ENCODE results near the gene TARS1. TPM values are rescaled to one million over a fixed set of nuclear protein-coding genes. Genes with fewer than 3 reads are reported as not detected.

TARS1 gene
- total RNA-seq = 10 to 100 TPM; 29.3 to 40.4 (median 38.9) TPM

- H3K4me3 ChIP-seq (ENCODE audit: low read depth, poor library complexity, severe bottlenecking) = peak within 1 kb of the TSS; percentile 64
- 0 to 1% methylated on average over 52 of the region's 52 CpGs for WGBS, 2 donors
- DNase-seq (ENCODE audit: low spot score in 2 of 2) = peak; percentile 99 to 100
- intact Hi-C loops (cut with DNase I; ENCODE audit: low total_unique reads) = no loop called here
- no peak for TF ChIP-seq POLR2A (IDR thresholded peaks at IDR 0.05)
- TF ChIP-seq, protein P1, sequence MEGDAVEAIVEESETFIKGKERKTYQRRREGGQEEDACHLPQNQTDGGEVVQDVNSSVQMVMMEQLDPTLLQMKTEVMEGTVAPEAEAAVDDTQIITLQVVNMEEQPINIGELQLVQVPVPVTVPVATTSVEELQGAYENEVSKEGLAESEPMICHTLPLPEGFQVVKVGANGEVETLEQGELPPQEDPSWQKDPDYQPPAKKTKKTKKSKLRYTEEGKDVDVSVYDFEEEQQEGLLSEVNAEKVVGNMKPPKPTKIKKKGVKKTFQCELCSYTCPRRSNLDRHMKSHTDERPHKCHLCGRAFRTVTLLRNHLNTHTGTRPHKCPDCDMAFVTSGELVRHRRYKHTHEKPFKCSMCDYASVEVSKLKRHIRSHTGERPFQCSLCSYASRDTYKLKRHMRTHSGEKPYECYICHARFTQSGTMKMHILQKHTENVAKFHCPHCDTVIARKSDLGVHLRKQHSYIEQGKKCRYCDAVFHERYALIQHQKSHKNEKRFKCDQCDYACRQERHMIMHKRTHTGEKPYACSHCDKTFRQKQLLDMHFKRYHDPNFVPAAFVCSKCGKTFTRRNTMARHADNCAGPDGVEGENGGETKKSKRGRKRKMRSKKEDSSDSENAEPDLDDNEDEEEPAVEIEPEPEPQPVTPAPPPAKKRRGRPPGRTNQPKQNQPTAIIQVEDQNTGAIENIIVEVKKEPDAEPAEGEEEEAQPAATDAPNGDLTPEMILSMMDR (IDR thresholded peaks at IDR 0.05) = peak in 1 of 3 donors; percentile 51
These were observed at the start of gene TARS1 for GRCh38 chr5:33440482-33441240. TARS1 (plus strand) TSS chr5:33440965; CDS start chr5:33441087, 122 bp downstream.

DNA sequence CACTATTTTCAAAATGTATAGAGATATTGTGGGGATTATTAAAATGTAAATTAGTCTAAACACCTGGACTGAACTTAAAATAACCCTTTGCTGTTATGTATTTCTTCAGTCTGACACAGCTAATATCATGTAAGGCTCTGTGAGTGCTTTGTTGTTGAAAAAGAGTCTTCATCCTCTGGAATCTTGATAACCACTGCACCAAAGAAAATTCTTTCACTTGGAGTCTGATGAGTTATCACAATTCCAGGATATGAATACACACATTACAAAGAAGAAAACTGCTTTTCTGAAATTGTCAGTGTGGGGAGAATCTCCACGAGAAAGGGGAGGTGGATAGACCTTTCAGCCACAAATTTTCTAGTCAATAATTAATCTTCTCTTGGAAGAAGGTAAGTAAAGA is 42.3 kb upstream of the TARS1 start:
- TF ChIP-seq POLR2A (IDR thresholded peaks at IDR 0.05) = no peak
- TF ChIP-seq, protein P1 (IDR thresholded peaks at IDR 0.05) = no peak
- intact Hi-C loops (cut with DNase I; ENCODE audit: low total_unique reads) = no loop called here
- no peak for DNase-seq (ENCODE audit: low spot score in 2 of 2)
- 85 to 96% methylated on average over 1 of the region's 1 CpG for WGBS, 2 donors
- H3K4me3 ChIP-seq (ENCODE audit: low read depth, poor library complexity, severe bottlenecking) = no peak overlapping the region

- WGBS, 2 donors = 47 to 66% methylated on average over 4 of the region's 4 CpGs
- H3K4me3 ChIP-seq (ENCODE audit: low read depth, poor library complexity, severe bottlenecking) = no peak overlapping the region
- intact Hi-C loops (cut with DNase I; ENCODE audit: low total_unique reads) = no loop called here
These were observed 40.1 kb upstream of the TARS1 start for GRCh38 chr5:33400675-33401074.

DNA sequence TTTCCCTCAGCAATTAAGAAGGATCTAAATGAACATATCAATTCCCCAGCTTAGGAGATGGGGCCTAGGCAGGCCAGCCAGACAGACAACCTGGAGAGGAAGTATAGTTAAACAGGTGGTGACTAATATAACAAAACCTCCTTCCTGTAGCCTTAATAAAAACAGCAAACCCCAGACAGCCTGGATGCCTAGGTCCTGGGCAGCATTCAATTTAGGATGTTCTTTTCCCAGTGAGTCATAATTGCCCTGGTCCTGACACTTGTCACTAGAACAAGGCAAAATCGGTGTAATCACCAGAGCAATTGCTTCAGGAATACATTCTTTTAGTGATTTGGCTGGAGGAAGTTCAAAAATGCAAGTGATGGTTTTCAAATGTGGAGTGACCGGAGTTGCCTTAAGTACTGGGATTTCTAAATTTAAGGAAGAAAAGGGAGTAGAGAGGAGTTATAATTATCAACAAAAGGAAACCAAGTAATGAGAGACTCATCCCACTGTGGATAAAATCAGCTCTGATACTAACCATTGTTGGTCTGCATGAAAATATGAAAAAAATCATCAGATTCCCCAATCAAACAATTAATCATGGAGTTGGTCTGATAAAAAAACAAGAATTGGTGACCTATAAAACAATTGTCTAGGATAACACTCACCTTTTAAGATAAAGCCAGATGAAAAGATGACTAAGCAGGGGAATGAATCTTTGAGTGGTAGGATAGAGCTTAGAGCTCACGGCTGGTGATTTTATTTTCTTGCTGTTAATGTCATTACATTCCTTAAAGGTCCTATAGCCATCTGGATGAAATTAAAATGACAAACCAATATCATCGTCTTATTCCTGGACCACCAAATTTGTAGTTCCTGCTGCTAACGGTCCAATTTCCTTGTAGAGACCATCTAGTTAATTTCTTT is 39.0 kb upstream of the TARS1 start:
- intact Hi-C loops (cut with DNase I; ENCODE audit: low total_unique reads) = no loop called here
- H3K4me3 ChIP-seq (ENCODE audit: low read depth, poor library complexity, severe bottlenecking) = no peak overlapping the region
- WGBS, 2 donors = 50 to 54% methylated on average over 5 of the region's 5 CpGs
- TF ChIP-seq, protein P1 (IDR thresholded peaks at IDR 0.05) = no peak
- no peak for TF ChIP-seq POLR2A (IDR thresholded peaks at IDR 0.05)
- no peak for DNase-seq (ENCODE audit: low spot score in 2 of 2)

More at GRCh38 chr5:33400675-33401074, 40.1 kb upstream of the TARS1 start:
- DNase-seq (ENCODE audit: low spot score in 2 of 2) = no peak
- TF ChIP-seq POLR2A (IDR thresholded peaks at IDR 0.05) = no peak
- TF ChIP-seq, protein P1 (IDR thresholded peaks at IDR 0.05) = no peak

DNA sequence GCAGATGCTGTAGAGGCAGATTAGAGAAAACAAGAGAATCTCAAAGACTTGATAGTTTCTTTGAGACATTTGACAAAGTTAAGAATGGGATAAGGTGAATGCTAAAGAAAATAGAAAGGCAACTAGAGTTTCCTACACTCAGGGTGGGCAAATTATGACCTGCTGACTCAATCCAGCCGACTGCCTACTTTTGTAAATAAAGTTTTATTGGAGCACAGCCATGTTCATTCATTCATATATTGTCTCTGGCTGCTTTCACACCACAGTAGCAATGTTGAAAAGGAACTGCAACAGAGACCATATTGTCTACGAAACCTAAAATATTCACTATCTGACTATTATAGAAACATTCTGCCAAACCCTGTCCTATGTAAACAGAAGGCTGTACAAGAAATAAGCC is 37.6 kb upstream of the TARS1 start:
- intact Hi-C loops (cut with DNase I; ENCODE audit: low total_unique reads) = no loop called here
- 55 to 69% methylated on average over 2 of the region's 2 CpGs for WGBS, 2 donors
- TF ChIP-seq POLR2A (IDR thresholded peaks at IDR 0.05) = no peak
- TF ChIP-seq, protein P1 (IDR thresholded peaks at IDR 0.05) = no peak
- H3K4me3 ChIP-seq (ENCODE audit: low read depth, poor library complexity, severe bottlenecking) = no peak overlapping the region
- no peak for DNase-seq (ENCODE audit: low spot score in 2 of 2)
